NCI-H1436 (cell line): ENCODE results near the gene IL1B.
"Not testable (repeated sequence)": the region's sequence is repeated elsewhere in the genome, so short reads cannot be mapped to it uniquely, and the experiment has no call there.

Experiments used
- DNase-seq: peaks from one replicate; lab custom pipeline; 2025; lab: John Stamatoyannopoulos, UW

IL1B gene

GRCh38 chr2:112849956-112850355, 13.4 kb upstream of the IL1B start:
- DNase-seq = no peak

GRCh38 chr2:112848833-112849232, 12.3 kb upstream of the IL1B start:
- no peak for DNase-seq

- DNase-seq = no peak
These were observed 9.5 kb upstream of the IL1B start for GRCh38 chr2:112846031-112846430.

- no peak for DNase-seq
These were observed 7.3 kb upstream of the IL1B start for GRCh38 chr2:112843836-112844235.

GRCh38 chr2:112843288-112843687, 6.7 kb upstream of the IL1B start:
- DNase-seq = no peak

- no peak for DNase-seq
These were observed 4.9 kb upstream of the IL1B start for GRCh38 chr2:112841295-112842044.

GRCh38 chr2:112840068-112840445, 3.5 kb upstream of the IL1B start:
- no peak for DNase-seq

- DNase-seq = no peak
These were observed 3.0 kb upstream of the IL1B start for GRCh38 chr2:112839407-112840067.

GRCh38 chr2:112836163-112836560, 417 bp downstream of the IL1B start:
- DNase-seq = no peak

- DNase-seq = no peak
These were observed 930 bp downstream of the IL1B start for GRCh38 chr2:112835536-112836162.

- no peak for DNase-seq
These were observed 1.5 kb downstream of the IL1B start for GRCh38 chr2:112835061-112835501.

- no peak for DNase-seq
These were observed 2.1 kb downstream of the IL1B start for GRCh38 chr2:112834396-112835037.

GRCh38 chr2:112833976-112834375, 2.6 kb downstream of the IL1B start:
- DNase-seq = no peak

GRCh38 chr2:112833639-112833931, 3.0 kb downstream of the IL1B start:
- not testable (repeated sequence) for DNase-seq

GRCh38 chr2:112832841-112833638, 3.5 kb downstream of the IL1B start:
- no peak for DNase-seq

GRCh38 chr2:112831946-112832840, 4.4 kb downstream of the IL1B start:
- no peak for DNase-seq

- DNase-seq = no peak
These were observed 5.1 kb downstream of the IL1B start for GRCh38 chr2:112831513-112831845.

GRCh38 chr2:112830682-112831512, 5.7 kb downstream of the IL1B start:
- DNase-seq = no peak

GRCh38 chr2:112829961-112830681, 6.5 kb downstream of the IL1B start:
- no peak for DNase-seq
